IMR-90 (cell line): ENCODE measurements around the gene AMN. TPM values are rescaled to one million over a fixed set of nuclear protein-coding genes. Genes with fewer than 3 reads are reported as not detected.

Experiments
- ATAC-seq: fragments of 200-7000 bp; cut with Tn5 transposase; 2 replicates; pipeline ENCODE4 v1.9.1; 2020; ENCODE audit warnings: low read depth, mild to moderate bottlenecking, moderate library complexity
- BruUV-seq: library from RNA; stranded (reverse); fragments of 400-500 nt; replicated peaks from 2 replicates; lab custom pipeline; 2021; lab: Mats Ljungman, UMichigan
- CTCF ChIA-PET: fragments of 300-600 bp; formaldehyde crosslinking; extraction: SDS; loops from one replicate; lab custom pipeline; 2021; ENCODE audit warnings: antibody characterized with exemption; lab: Yijun Ruan, JAX
- POLR2A ChIA-PET: fragments of 300-600 bp; sonication (Branson Sonifier 250); formaldehyde crosslinking; loops from one replicate; lab custom pipeline; 2022; ENCODE audit warnings: antibody characterized with exemption; ENCODE audit not compliant: unreplicated experiment; lab: Charles Lee
- DNase-seq: peaks from one replicate; pipeline ENCODE4 v3.0.0; 2013
- H2AFZ ChIP-seq: replicated peaks from 2 replicates; pipeline ENCODE3; 2013; ENCODE audit warnings: low read length, mild to moderate bottlenecking; ENCODE audit not compliant: poor library complexity
- H2AK5ac ChIP-seq: 2 replicates; pipeline ENCODE4 v1.6.1; 2013; ENCODE audit warnings: low read depth, low read length, inconsistent platforms
- H2AK9ac ChIP-seq: replicated peaks from 2 replicates; pipeline ENCODE3; 2013; ENCODE audit warnings: mild to moderate bottlenecking, low read depth, low read length, moderate library complexity; ENCODE audit not compliant: poor library complexity
- H2BK120ac ChIP-seq: 2 replicates; pipeline ENCODE4 v1.6.1; 2013; ENCODE audit warnings: low read depth, low read length, inconsistent platforms
- H2BK15ac ChIP-seq: 3 replicates; pipeline ENCODE4 v1.6.1; 2013; ENCODE audit warnings: low read depth, low read length, inconsistent platforms
- H2BK20ac ChIP-seq: 2 replicates; pipeline ENCODE4 v1.6.1; 2013; ENCODE audit warnings: low read depth, mild to moderate bottlenecking, inconsistent platforms, low read length, moderate library complexity
- H2BK5ac ChIP-seq: 2 replicates; pipeline ENCODE4 v1.6.1; 2013; ENCODE audit warnings: mild to moderate bottlenecking, low read depth, low read length, inconsistent platforms; ENCODE audit not compliant: poor library complexity, severe bottlenecking
- H3K14ac ChIP-seq: replicated peaks from 2 replicates; pipeline ENCODE4 v1.6.1; 2013; ENCODE audit warnings: low read depth, low read length, inconsistent platforms
- H3K18ac ChIP-seq: 2 replicates; pipeline ENCODE4 v1.6.1; 2013; ENCODE audit warnings: low read depth, low read length, control low read depth
- H3K23ac ChIP-seq: 2 replicates; pipeline ENCODE4 v1.6.1; 2013; ENCODE audit warnings: low read depth, low read length, inconsistent platforms
- H3K27ac ChIP-seq: 2 replicates; pipeline ENCODE4 v1.5.1; 2013; ENCODE audit warnings: mild to moderate bottlenecking, control low read depth, low read length; ENCODE audit not compliant: insufficient read depth
- H3K27me3 ChIP-seq: 2 replicates; pipeline ENCODE4 v1.6.1; 2013; ENCODE audit warnings: low read length; ENCODE audit not compliant: control insufficient read depth, insufficient read depth
- H3K36me3 ChIP-seq: 2 replicates; pipeline ENCODE4 v1.6.1; 2013; ENCODE audit warnings: low read length, mixed read lengths; ENCODE audit not compliant: control insufficient read depth, insufficient read depth
- H3K4ac ChIP-seq: 2 replicates; pipeline ENCODE4 v1.6.1; 2013; ENCODE audit warnings: low read depth, low read length, inconsistent platforms
- H3K4me1 ChIP-seq: 2 replicates; pipeline ENCODE4 v1.6.1; 2013; ENCODE audit warnings: low read length, mixed read lengths; ENCODE audit not compliant: control insufficient read depth, insufficient read depth
- H3K4me2 ChIP-seq: 2 replicates; pipeline ENCODE4 v1.6.1; 2013; ENCODE audit warnings: low read depth, mild to moderate bottlenecking, control low read depth, low read length, moderate library complexity
- H3K4me3 ChIP-seq: 2 replicates; pipeline ENCODE4 v1.5.1; 2013; ENCODE audit warnings: low read depth, mild to moderate bottlenecking, control low read depth, low read length, moderate library complexity; ENCODE audit not compliant: insufficient read depth
- H3K56ac ChIP-seq: 2 replicates; pipeline ENCODE4 v1.6.1; 2013; ENCODE audit warnings: low read length, inconsistent platforms; ENCODE audit not compliant: insufficient read depth; ENCODE audit errors: extremely low read depth
- H3K79me1 ChIP-seq, 2 experiments: 2 replicates each; pipeline ENCODE4 v1.6.1; 2013; ENCODE audit warnings: low read length in 2 of 2, inconsistent platforms in 1 of 2, low read depth in 1 of 2
- H3K9ac ChIP-seq: 2 replicates; pipeline ENCODE4 v1.6.1; 2013; ENCODE audit warnings: low read depth, low read length, control low read depth
- H3K9me1 ChIP-seq: 2 replicates; pipeline ENCODE4 v1.6.1; 2013; ENCODE audit warnings: low read length, inconsistent platforms; ENCODE audit not compliant: insufficient read depth
- H3K9me3 ChIP-seq: 2 replicates; pipeline ENCODE4 v1.6.1; 2013; ENCODE audit warnings: low read length; ENCODE audit not compliant: control insufficient read depth, insufficient read depth
- H4K20me1 ChIP-seq: 2 replicates; pipeline ENCODE4 v1.6.1; 2013; ENCODE audit warnings: low read length, inconsistent platforms; ENCODE audit not compliant: insufficient read depth
- H4K5ac ChIP-seq: 2 replicates; pipeline ENCODE4 v1.6.1; 2013; ENCODE audit warnings: mild to moderate bottlenecking, low read depth, low read length, control low read depth
- H4K8ac ChIP-seq, 2 experiments: 2 replicates each; pipeline ENCODE4 v1.6.1; 2013; ENCODE audit warnings: low read depth in 2 of 2, low read length in 2 of 2, control low read depth in 1 of 2, inconsistent platforms in 1 of 2
- H4K91ac ChIP-seq: 2 replicates; pipeline ENCODE4 v1.6.1; 2013; ENCODE audit warnings: low read depth, low read length, inconsistent platforms; ENCODE audit not compliant: insufficient read depth
- BHLHE40 ChIP-seq: fragments of 150-350 bp; IDR thresholded peaks from 2 replicates; pipeline ENCODE4 v1.6.1; 2016; ENCODE audit warnings: mild to moderate bottlenecking, low read depth, low read length
- CHD1 ChIP-seq: IDR thresholded peaks from 2 replicates; pipeline ENCODE4 v1.6.1; 2012; ENCODE audit warnings: low read depth, low read length, improper control_type of control experiment
- FOS ChIP-seq: fragments of 150-350 bp; IDR thresholded peaks from 2 replicates; pipeline ENCODE4 v1.6.1; 2016; ENCODE audit warnings: low read depth, low read length
- MAZ ChIP-seq: IDR thresholded peaks from 2 replicates; pipeline ENCODE4 v1.6.1; 2012; ENCODE audit warnings: low read depth, mild to moderate bottlenecking, low read length, improper control_type of control experiment, moderate library complexity, borderline replicate concordance
- MXI1 ChIP-seq: IDR thresholded peaks from 2 replicates; pipeline ENCODE4 v1.6.1; 2012; ENCODE audit warnings: low read depth, mild to moderate bottlenecking, low read length, moderate library complexity, borderline replicate concordance
- NFE2L2 ChIP-seq: fragments of 150-350 bp; IDR thresholded peaks from 2 replicates; pipeline ENCODE4 v1.6.1; 2016; ENCODE audit warnings: low read depth, mild to moderate bottlenecking, low read length
- POLR2A ChIP-seq: IDR thresholded peaks from 2 replicates; pipeline ENCODE4 v1.6.1; 2012; ENCODE audit warnings: mild to moderate bottlenecking, low read depth, low read length
- RAD21 ChIP-seq: IDR thresholded peaks from 2 replicates; pipeline ENCODE4 v1.6.1; 2012; ENCODE audit warnings: low read length, improper control_type of control experiment
- RFX5 ChIP-seq: IDR thresholded peaks from 2 replicates; pipeline ENCODE4 v1.8.0; 2012; ENCODE audit warnings: low read depth, mild to moderate bottlenecking, low read length, moderate library complexity
- SMC3 ChIP-seq: fragments of 150-350 bp; IDR thresholded peaks from 2 replicates; pipeline ENCODE4 v1.6.1; 2016; ENCODE audit warnings: low read depth, mild to moderate bottlenecking, antibody characterized with exemption, low read length, moderate library complexity
- WGBS, 2 experiments: methylation state at CpG; one replicate each; pipeline versions ENCODE4 v1.1.5 to v1.1.7; 2013; ENCODE audit warnings: missing lambda C conversion rate in 2 of 2; ENCODE audit not compliant: insufficient read length in 1 of 2; ENCODE audit errors: extremely low coverage in 2 of 2; 5-methylcytosine and 5-hydroxymethylcytosine counted together
- dilution Hi-C: fragments of 300-500 bp; cut with HindIII; formaldehyde crosslinking; loops from one replicate; pipeline ENCODE4 v1.14.3; 2018; ENCODE audit warnings: low sequenced_read_pairs; ENCODE audit not compliant: unreplicated experiment
- in situ Hi-C: fragments of 300-500 bp; cut with MboI; formaldehyde crosslinking; loops from 3 replicates; pipeline ENCODE4 v1.14.3; 2019; ENCODE audit warnings: low sequenced_read_pairs, inconsistent platforms, mixed read lengths
- intact Hi-C: fragments of 100-400 bp; cut with micrococcal nuclease; formaldehyde crosslinking; loops from 2 replicates; pipeline ENCODE4 v1.10.0; 2022
- polyA plus RNA-seq, 3 experiments: library from polyadenylated mRNA; depleted of rRNA; stranded (reverse); fragments of >200 nt; gene quantifications; 2 replicates each; pipeline ENCODE4 v1.2.3, GENCODE V29; 2012; ENCODE audit warnings: low replicate concordance in 1 of 3
- total RNA-seq: library from RNA; depleted of rRNA; stranded (reverse); fragments of >200 nt; gene quantifications from 2 replicates; pipeline ENCODE4 v1.2.3, GENCODE V29; 2012
- TF ChIP-seq, protein P1 (sequence below): conservative IDR thresholded peaks from 2 replicates; pipeline ENCODE4 v1.5.1; 2012; ENCODE audit warnings: mild to moderate bottlenecking, low read depth, low read length, improper control_type of control experiment
- TF ChIP-seq, protein P2 (sequence below): fragments of 150-350 bp; IDR thresholded peaks from 2 replicates; pipeline ENCODE4 v1.6.1; 2017; ENCODE audit warnings: mild to moderate bottlenecking, antibody characterized with exemption, low read length, low read depth
- TF ChIP-seq, protein P3 (sequence below): fragments of 150-350 bp; IDR thresholded peaks from 2 replicates; pipeline ENCODE4 v1.6.1; 2016; ENCODE audit warnings: low read depth, mild to moderate bottlenecking, low read length, moderate library complexity, borderline replicate concordance

AMN gene
- total and polyA plus RNA-seq, 2 of the 4 experiments (the other 2 are of a cell fraction): under 0.01 to 0.24 TPM

DNA sequence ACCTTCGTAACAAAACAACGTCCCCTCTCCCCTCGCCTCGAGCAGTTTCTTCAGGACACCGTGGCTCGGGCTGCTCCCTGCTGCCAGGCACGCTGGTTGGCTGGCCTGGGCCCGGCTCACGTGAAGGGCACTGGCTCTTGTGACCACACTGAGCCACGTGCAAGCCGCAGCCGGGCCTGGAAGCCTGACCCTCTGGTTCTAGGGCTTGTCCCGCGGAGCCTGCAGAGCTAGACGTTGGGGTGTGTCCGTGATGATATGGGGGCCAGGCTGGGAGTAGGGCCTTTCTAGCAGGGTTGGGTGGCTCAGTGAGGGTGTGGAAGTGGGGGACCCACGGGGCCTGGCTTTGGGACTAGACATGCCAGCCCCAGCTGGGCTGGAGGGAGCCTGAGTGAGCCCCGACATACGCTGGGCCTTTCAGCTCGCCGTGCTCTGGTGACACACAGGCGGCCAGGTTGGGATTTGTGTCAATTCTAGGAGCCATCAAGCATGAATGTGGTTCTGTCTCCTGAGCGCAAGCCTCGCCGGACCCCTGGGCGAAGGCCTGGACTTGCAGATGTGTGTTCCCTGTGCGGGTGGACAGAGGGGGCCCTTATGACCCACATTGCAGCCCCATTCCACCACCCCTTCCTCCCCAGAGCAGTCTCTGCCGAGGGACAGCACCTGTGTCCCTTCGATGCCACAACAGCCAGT, 13.6 kb upstream of the AMN start:
- Histone ChIP-seq H3K4me2 (no peak overlapping the region), H2AFZ (no peak overlapping the region), H3K9me1 (0 out of 2 replicates have a peak, but pooled peaks cover 2% of the 10 kb centered on the region), H3K27ac (no peak overlapping the region), H3K18ac (no peak overlapping the region), H2AK5ac (no peak overlapping the region), H3K4me1 (no peaks in the 10 kb centered on the region), H2AK9ac (no peak overlapping the region), H3K36me3 (peaks cover 12% of the 10 kb centered on the region), H4K20me1 (no peaks in the 10 kb centered on the region; the same call in 1 of the 2 replicates), H4K5ac (no peak overlapping the region), H3K56ac (no peak overlapping the region), H2BK15ac (no peak overlapping the region), H3K4ac (no peak overlapping the region), H3K9ac (no peak overlapping the region), H3K27me3 (no peaks in the 10 kb centered on the region), H3K23ac (no peak overlapping the region), H2BK5ac (no peak overlapping the region), H3K4me3 (no peak overlapping the region), H3K9me3 (no peaks in the 10 kb centered on the region), H3K79me1 (no peaks in the 10 kb centered on the region), H4K91ac (no peak overlapping the region), H3K14ac (no peak overlapping the region), H4K8ac (no peak overlapping the region), H2BK20ac (no peak overlapping the region), H2BK120ac (no peak overlapping the region)
- DNase-seq (no peak), ATAC-seq (no peak)
- in situ Hi-C loops (no loop called here), intact Hi-C loops (no loop called here), dilution Hi-C loops (no loop called here)
- ChIA-PET CTCF (no interaction called here), POLR2A (no interaction called here)
- 92% methylated on average over 13 of the region's 29 CpGs; no CpG with 5 or more reads in 1 of the 2 experiments for WGBS, 2 experiments
- no peak for TF ChIP-seq RFX5
- no peak for TF ChIP-seq RAD21
- no peak for TF ChIP-seq MXI1
- TF ChIP-seq, protein P1, sequence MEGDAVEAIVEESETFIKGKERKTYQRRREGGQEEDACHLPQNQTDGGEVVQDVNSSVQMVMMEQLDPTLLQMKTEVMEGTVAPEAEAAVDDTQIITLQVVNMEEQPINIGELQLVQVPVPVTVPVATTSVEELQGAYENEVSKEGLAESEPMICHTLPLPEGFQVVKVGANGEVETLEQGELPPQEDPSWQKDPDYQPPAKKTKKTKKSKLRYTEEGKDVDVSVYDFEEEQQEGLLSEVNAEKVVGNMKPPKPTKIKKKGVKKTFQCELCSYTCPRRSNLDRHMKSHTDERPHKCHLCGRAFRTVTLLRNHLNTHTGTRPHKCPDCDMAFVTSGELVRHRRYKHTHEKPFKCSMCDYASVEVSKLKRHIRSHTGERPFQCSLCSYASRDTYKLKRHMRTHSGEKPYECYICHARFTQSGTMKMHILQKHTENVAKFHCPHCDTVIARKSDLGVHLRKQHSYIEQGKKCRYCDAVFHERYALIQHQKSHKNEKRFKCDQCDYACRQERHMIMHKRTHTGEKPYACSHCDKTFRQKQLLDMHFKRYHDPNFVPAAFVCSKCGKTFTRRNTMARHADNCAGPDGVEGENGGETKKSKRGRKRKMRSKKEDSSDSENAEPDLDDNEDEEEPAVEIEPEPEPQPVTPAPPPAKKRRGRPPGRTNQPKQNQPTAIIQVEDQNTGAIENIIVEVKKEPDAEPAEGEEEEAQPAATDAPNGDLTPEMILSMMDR: no peak
- no peak for TF ChIP-seq BHLHE40
- no peak for TF ChIP-seq CHD1
- no peak for TF ChIP-seq SMC3
- no peak for TF ChIP-seq NFE2L2
- no peak for TF ChIP-seq FOS
- TF ChIP-seq, protein P2, sequence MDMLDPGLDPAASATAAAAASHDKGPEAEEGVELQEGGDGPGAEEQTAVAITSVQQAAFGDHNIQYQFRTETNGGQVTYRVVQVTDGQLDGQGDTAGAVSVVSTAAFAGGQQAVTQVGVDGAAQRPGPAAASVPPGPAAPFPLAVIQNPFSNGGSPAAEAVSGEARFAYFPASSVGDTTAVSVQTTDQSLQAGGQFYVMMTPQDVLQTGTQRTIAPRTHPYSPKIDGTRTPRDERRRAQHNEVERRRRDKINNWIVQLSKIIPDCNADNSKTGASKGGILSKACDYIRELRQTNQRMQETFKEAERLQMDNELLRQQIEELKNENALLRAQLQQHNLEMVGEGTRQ: no peak
- TF ChIP-seq, protein P3, sequence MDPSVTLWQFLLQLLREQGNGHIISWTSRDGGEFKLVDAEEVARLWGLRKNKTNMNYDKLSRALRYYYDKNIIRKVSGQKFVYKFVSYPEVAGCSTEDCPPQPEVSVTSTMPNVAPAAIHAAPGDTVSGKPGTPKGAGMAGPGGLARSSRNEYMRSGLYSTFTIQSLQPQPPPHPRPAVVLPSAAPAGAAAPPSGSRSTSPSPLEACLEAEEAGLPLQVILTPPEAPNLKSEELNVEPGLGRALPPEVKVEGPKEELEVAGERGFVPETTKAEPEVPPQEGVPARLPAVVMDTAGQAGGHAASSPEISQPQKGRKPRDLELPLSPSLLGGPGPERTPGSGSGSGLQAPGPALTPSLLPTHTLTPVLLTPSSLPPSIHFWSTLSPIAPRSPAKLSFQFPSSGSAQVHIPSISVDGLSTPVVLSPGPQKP: no peak
- no peak for TF ChIP-seq MAZ
- TF ChIP-seq POLR2A: no peak
- BruUV-seq: no TSS peak
